K562 treated with DMSO at 1 percent for 48 hours (cell line): ENCODE data around the gene ZMYND10. TPM values are rescaled to one million over a fixed set of nuclear protein-coding genes. Genes with fewer than 3 reads are reported as not detected.

ENCODE experiments used
- total RNA-seq: library from RNA; unstranded; fragments of 300-600 nt; gene quantifications from 2 replicates; pipeline ENCODE4 v1.2.3, GENCODE V29; 2022; ENCODE audit warnings: low replicate concordance; ENCODE audit errors: extremely low read depth

ZMYND10 gene
- not detected in 2 replicates for total RNA-seq

DNA sequence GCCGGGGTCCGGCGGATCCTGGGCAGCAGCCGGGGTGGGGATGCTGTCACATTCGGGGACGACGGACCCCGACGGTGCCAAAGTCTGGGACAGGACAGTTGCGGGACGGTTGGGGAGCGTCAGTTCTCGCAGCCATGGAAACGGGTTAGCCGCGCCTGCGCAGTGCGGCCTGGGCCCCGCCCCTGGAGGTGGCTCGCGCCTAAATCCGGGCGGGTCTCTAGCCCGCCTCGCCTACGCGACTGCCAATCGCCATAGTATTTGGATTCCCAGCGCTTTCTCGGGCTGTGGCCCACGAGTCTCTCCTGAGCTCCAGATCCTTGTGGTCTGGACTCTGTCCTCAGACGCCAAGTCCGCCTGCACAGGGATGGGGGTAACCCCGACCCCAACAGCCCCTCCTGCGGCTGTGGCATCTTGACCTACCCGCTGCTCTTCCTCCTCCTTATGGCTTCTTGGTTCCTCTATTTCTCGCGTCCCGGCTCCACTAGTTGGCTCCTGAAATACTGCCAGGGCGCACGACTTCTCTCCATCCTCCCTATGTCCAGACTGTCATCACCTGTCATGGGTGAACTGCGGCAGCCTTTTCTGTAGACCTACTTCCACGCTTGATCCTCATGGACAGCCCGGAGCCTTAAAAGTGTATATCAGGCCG is at the start of gene ZMYND10:
Gene ZMYND10 (minus strand): TSS at position 147 of the 649 bp plus-strand sequence. CDS start 153 bp downstream, outside the sequence.

GRCh38 chr3:50358911-50359759 is 13.6 kb upstream of the ZMYND10 start, which contains the start of gene TMEM115:
TMEM115 (minus strand) TSS chr3:50359521; CDS start chr3:50359063, 458 bp downstream.

DNA sequence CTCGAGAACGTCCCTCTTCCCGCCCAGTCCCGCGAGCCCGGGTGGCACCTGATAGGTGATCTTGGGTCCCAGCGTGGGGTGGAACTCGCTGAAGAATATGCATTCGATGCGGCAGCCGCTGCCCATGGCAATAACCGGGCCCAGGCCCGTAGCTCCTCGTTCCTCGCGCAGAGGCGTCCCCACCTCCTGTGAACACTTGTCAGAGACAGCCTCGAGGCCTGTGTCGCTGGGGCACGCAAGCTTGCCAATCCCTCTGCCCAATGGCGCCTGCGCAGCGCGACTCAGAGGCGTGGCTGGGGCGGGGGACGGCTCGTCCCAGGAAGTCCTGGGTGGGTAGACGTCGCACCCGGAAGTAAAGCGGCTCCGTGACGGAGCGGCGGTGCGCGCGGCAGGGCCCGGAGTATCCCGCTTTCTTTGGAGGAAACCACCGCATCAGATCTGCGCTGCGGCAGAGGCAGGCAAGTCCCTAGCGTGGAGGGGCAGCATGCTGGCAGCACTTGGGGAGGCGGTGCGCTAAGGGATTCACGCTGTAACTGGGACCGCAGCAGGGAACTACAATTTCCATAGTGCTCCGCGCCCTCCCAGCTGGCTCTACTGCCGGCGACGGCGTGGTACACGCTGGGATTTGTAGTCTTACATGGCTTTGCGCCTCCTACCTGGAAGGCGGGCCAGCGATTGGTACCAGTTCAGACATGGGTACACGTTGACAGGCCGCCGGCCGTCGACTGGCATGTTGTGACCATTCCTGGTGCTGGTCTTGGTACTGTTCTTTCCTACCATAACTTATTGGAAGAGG is 5.2 kb upstream of the ZMYND10 start, which contains the start of the genes CYB561D2 and NPRL2:
Gene CYB561D2 (plus strand): TSS at position 336 of the 796 bp plus-strand sequence. CDS start 572 bp downstream, outside the sequence.
Gene NPRL2 (minus strand): TSS at position 249 of the 796 bp plus-strand sequence. CDS start 123 bp downstream, at position 126.

DNA sequence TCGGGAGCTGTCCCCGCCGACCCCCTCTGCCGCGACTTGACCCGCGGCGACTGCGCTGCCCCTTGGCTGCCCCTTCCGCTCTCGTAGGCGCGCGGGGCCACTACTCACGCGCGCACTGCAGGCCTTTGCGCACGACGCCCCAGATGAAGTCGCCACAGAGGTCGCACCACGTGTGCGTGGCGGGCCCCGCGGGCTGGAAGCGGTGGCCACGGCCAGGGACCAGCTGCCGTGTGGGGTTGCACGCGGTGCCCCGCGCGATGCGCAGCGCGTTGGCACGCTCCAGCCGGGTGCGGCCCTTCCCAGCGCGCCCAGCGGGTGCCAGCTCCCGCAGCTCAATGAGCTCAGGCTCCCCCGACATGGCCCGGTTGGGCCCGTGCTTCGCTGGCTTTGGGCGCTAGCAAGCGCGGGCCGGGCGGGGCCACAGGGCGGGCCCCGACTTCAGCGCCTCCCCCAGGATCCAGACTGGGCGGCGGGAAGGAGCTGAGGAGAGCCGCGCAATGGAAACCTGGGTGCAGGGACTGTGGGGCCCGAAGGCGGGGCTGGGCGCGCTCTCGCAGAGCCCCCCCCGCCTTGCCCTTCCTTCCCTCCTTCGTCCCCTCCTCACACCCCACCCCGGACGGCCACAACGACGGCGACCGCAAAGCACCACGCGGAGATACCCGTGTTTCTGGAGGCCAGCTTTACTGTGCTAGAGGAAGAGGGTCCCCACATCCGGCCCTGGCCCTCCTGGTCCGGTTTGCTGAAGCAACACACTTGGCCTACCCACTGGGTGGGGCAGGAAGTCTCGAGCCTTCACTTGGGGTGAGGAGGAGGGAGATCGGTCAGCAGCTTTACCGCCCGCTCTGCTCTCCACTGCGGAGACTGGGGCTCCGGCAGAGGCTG is 4.8 kb downstream of the ZMYND10 start, which contains the start of gene RASSF1:
Gene RASSF1 (minus strand): TSS at position 389 of the 882 bp plus-strand sequence. CDS start 31 bp downstream, at position 358.

GRCh38 chr3:50327943-50328691 is 17.4 kb downstream of the ZMYND10 start, which contains the start of gene TUSC2:
TUSC2 (minus strand) TSS chr3:50328223; CDS start chr3:50328099, 124 bp downstream.

DNA sequence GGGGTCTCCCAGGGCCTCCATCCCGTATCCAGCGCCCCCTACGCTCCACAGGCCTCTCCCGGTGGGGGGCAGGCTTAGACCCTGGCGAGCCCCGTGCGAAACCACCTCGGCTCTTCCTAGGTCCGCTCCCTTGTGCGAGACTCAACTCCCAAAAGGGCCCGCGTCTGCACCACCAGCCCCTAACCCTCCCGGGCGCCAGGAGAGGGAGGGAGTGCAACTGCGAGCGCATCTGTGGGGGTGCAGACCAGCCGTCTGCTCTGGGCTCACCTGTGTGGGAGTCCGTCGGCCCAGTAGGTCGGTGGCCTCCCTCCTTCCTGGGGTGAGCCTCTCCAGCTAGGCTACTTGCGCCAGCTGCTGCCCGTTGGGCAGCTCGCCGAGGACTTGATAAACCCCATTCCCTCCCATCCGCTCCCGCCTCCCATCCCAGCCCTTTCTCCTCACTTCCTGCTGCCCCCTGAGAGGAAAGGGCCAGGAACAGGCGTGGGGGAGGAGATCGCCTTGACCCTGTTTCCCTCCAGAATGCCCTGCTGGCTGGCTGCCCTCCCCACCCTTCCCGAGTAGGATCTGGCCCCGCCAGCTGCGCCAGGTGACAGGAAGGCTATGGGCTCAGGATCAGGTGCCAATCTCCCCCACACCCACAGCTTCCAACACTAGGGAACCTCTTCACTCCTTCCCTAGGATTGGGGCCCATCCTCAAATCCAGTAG is 23.0 kb downstream of the ZMYND10 start, which contains the start of gene HYAL2:
Gene HYAL2 (minus strand): TSS at position 360 of the 706 bp plus-strand sequence. CDS start 2,256 bp downstream, outside the sequence.

DNA sequence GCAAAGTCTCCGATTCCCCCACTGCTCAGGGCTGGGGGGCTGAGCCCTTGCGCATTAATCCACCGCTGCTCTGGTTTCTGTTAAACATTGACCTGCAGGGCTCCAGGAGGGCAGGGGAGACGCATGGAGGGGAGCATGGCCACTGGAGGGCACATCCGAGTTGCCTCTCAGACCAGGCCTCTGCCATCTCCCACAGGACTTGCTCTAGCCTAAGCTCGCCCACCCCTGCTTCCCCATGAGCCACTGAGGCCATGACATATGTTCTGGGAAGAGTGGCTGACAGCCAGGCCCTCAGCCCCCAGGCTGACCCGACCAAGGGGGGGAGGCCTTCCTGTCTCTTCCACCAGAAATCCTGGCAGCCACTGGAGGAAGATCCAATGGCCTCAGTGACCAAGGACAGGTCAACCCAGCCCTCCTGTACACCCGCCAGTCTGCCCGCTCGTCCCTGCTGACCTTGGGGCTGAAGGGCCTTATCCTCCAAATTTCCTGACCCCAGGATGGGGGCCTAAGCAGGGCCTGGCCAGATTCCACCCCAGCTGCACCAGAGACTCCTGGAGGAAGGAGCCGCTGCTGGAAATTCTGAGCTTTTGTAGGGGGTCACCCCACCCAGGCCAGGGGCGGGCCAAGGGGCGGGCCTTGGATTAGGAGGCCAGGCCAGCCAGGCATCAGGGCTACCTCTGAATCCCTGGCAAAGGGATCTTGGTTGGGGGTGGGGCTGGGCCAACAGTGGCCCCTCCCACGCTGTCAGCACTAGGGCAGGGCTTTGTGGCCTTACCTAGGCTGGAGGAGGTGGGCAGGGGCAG is 42.3 kb downstream of the ZMYND10 start, which contains the start of gene HYAL1:
Gene HYAL1 (minus strand): TSS at position 562 of the 803 bp plus-strand sequence. CDS start 618 bp downstream, outside the sequence.

DNA sequence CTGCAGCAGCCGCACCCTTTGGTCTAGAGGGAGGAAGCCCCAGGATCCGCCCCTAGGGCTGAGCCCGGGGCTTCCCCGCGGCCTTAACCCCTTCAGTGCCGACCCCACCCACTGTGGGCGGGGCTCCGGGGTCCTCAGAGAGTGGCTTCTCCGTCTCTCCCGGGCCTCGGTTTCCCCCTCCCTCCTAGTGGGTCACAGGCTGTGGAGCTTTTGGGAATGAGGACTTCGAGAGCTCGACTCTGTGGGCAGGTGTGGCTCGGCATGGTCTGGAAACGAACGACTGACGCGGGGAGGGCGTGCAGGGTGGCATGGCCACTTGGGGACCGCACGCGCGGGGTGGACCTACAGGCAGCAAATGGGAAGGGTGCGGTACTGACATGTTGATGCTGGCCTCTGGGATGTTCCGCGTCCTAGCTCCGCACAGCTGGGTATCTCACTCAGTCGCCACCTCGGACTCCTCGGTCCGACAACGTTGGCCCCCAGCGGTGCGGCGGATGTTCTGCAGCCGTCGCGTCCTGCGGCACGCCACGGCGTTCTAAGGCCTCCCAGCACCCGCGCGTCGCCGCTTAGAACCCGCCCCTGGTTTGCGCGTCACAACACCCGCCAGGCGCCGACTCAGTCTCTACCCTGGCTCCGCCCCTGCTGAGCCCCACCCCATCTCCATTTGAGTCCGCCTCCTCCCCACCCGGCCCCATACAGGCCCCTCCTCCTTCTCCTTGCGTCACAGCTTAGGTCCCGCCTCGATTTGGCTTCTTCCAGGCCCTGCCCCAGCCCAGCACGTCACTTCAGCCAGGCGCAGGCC is 46.5 kb downstream of the ZMYND10 start, which contains the start of the genes HYAL3 and NAA80:
Gene HYAL3 (minus strand): TSS at position 570 of the 802 bp plus-strand sequence. CDS start 3,803 bp downstream, outside the sequence.
Gene NAA80 (minus strand): TSS at position 570 of the 802 bp plus-strand sequence. CDS start 1,942 bp downstream, outside the sequence.

GRCh38 chr3:50292159-50293078 is 53.1 kb downstream of the ZMYND10 start, which contains the start of gene IFRD2:
IFRD2 (minus strand) TSS chr3:50292429; CDS start chr3:50292274, 155 bp downstream.

Other genes starting within 250 kb of the ZMYND10 start
- gene SEMA3F, start 190.4 kb downstream of the ZMYND10 start, total RNA-seq = not detected in 2 replicates
- gene GNAT1, start 154.1 kb downstream of the ZMYND10 start, total RNA-seq = not detected in 2 replicates
- not detected in 2 replicates for gene SLC38A3, start 140.5 kb downstream of the ZMYND10 start, total RNA-seq
- not detected in 2 replicates for gene GNAI2, start 109.5 kb downstream of the ZMYND10 start, total RNA-seq
- gene SEMA3B, start 76.6 kb downstream of the ZMYND10 start, total RNA-seq = not detected in 2 replicates
- not detected in 2 replicates for gene LSMEM2, start 66.6 kb downstream of the ZMYND10 start, total RNA-seq
- gene IFRD2, start 53.3 kb downstream of the ZMYND10 start, total RNA-seq = not detected in 2 replicates
- gene HYAL3, start 46.3 kb downstream of the ZMYND10 start, total RNA-seq = not detected in 2 replicates
- gene NAA80, start 46.3 kb downstream of the ZMYND10 start, total RNA-seq = not detected in 2 replicates
- not detected in 2 replicates for gene HYAL1, start 42.2 kb downstream of the ZMYND10 start, total RNA-seq
- gene HYAL2, start 23.0 kb downstream of the ZMYND10 start, total RNA-seq = not detected in 2 replicates
- gene TUSC2, start 17.5 kb downstream of the ZMYND10 start, total RNA-seq = not detected in 2 replicates
- gene RASSF1, start 4.9 kb downstream of the ZMYND10 start, total RNA-seq = not detected in 2 replicates
- not detected in 2 replicates for gene NPRL2, start 5.0 kb upstream of the ZMYND10 start, total RNA-seq
- gene CYB561D2, start 5.1 kb upstream of the ZMYND10 start, total RNA-seq = not detected in 2 replicates
- gene TMEM115, start 13.8 kb upstream of the ZMYND10 start, total RNA-seq = not detected in 2 replicates
- gene CACNA2D2, start 157.9 kb upstream of the ZMYND10 start, total RNA-seq = not detected in 2 replicates
- not detected in 2 replicates for gene C3orf18, start 222.0 kb upstream of the ZMYND10 start, total RNA-seq
- gene HEMK1, start 223.8 kb upstream of the ZMYND10 start, total RNA-seq = not detected in 2 replicates